ENCODE measurements around the gene SHQ1.

SHQ1 gene

GRCh38 chr3:72847751-72848702 is at the start of gene SHQ1:
Gene SHQ1, minus strand, starts transcription at chr3:72848445. Its CDS starts 105 bp downstream, at chr3:72848340.
- peak; percentile 91 for DNase-seq (ENCODE audit: low read depth, low spot score)

- no peak for DNase-seq (ENCODE audit: low read depth, low spot score)
Observed at GRCh38 chr3:72897758-72898007, 49.4 kb upstream of the SHQ1 start.

GRCh38 chr3:72896996-72897757 is 48.9 kb upstream of the SHQ1 start:
- DNase-seq (ENCODE audit: low read depth, low spot score), result no peak

- DNase-seq (ENCODE audit: low read depth, low spot score), result no peak
Observed at GRCh38 chr3:72894976-72895552, 46.8 kb upstream of the SHQ1 start.

GRCh38 chr3:72892870-72893269 is 44.6 kb upstream of the SHQ1 start:
- no peak for DNase-seq (ENCODE audit: low read depth, low spot score)

GRCh38 chr3:72892081-72892775 is 44.0 kb upstream of the SHQ1 start:
- no peak for DNase-seq (ENCODE audit: low read depth, low spot score)

GRCh38 chr3:72891053-72891855 is 43.0 kb upstream of the SHQ1 start:
- DNase-seq (ENCODE audit: low read depth, low spot score), result no peak

- no peak for DNase-seq (ENCODE audit: low read depth, low spot score)
Observed at GRCh38 chr3:72890166-72890925, 42.1 kb upstream of the SHQ1 start.

GRCh38 chr3:72889310-72890165 is 41.3 kb upstream of the SHQ1 start:
- DNase-seq (ENCODE audit: low read depth, low spot score), result no peak

GRCh38 chr3:72888546-72889309 is 40.5 kb upstream of the SHQ1 start:
- DNase-seq (ENCODE audit: low read depth, low spot score), result no peak

GRCh38 chr3:72887705-72888545 is 39.7 kb upstream of the SHQ1 start, which contains the start of gene GXYLT2:
Gene GXYLT2, plus strand, starts transcription at chr3:72888046. Its CDS starts 188 bp downstream, at chr3:72888234.
- no peak for DNase-seq (ENCODE audit: low read depth, low spot score)

- DNase-seq (ENCODE audit: low read depth, low spot score), result no peak
Observed at GRCh38 chr3:72887343-72887704, 39.1 kb upstream of the SHQ1 start.

- no peak for DNase-seq (ENCODE audit: low read depth, low spot score)
Observed at GRCh38 chr3:72872183-72872582, 23.9 kb upstream of the SHQ1 start.

GRCh38 chr3:72862314-72863090 is 14.3 kb upstream of the SHQ1 start:
- DNase-seq (ENCODE audit: low read depth, low spot score), result no peak

- no peak for DNase-seq (ENCODE audit: low read depth, low spot score)
Observed at GRCh38 chr3:72860846-72861245, 12.6 kb upstream of the SHQ1 start.

- no peak for DNase-seq (ENCODE audit: low read depth, low spot score)
Observed at GRCh38 chr3:72860053-72860452, 11.8 kb upstream of the SHQ1 start.

GRCh38 chr3:72855001-72855400 is 6.8 kb upstream of the SHQ1 start:
- no peak for DNase-seq (ENCODE audit: low read depth, low spot score)

Data from activated CD4-positive, CD25-positive, alpha-beta regulatory T cell treated with anti-CD3 and anti-CD28 coated beads, Interleukin-2, amount 50 U/mL, for 16 hours (primary cell).